SU-DHL-6 (cell line): ENCODE results near the gene CACNG1.

Source experiments
- H2AFZ ChIP-seq: fragments of 200-600 bp; sonication (generic); 2 replicates; pipeline ENCODE4 v1.6.1; 2014; ENCODE audit warnings: low read depth, mild to moderate bottlenecking, moderate library complexity, mixed read lengths, antibody characterized with exemption, low read length; ENCODE audit not compliant: severe bottlenecking
- H3F3A ChIP-seq: fragments of 200-600 bp; shearing (Covaris generic); 2 replicates; pipeline ENCODE4 v1.6.0; 2016; ENCODE audit warnings: antibody characterized with exemption, mild to moderate bottlenecking; ENCODE audit not compliant: insufficient read depth
- H3K27ac ChIP-seq: fragments of 200-600 bp; sonication (generic); 2 replicates; pipeline ENCODE4 v1.5.1; 2016; ENCODE audit warnings: low read depth, mild to moderate bottlenecking, low read length, moderate library complexity, mixed read lengths
- H3K27me3 ChIP-seq: fragments of 200-600 bp; sonication (generic), shearing (Covaris generic); 2 replicates; pipeline ENCODE4 v1.6.0; 2014; ENCODE audit warnings: mild to moderate bottlenecking, low read length
- H3K36me3 ChIP-seq: fragments of 200-600 bp; sonication (generic); 2 replicates; pipeline ENCODE4 v1.6.1; 2014; ENCODE audit warnings: mild to moderate bottlenecking, low read length, mixed read lengths
- H3K4me2 ChIP-seq: fragments of 300-600, 200-600 bp; shearing (Covaris generic), sonication (generic); 2 replicates; pipeline ENCODE4 v1.6.0; 2014; ENCODE audit warnings: low read length, low read depth, mild to moderate bottlenecking; ENCODE audit not compliant: poor library complexity, severe bottlenecking
- H3K4me3 ChIP-seq: fragments of 200-600 bp; sonication (generic); 2 replicates; pipeline ENCODE4 v1.5.1; 2014; ENCODE audit warnings: antibody characterized with exemption, low read length, mild to moderate bottlenecking, mixed read lengths; ENCODE audit not compliant: insufficient read depth, poor library complexity, severe bottlenecking
- H3K79me2 ChIP-seq: fragments of 200-600 bp; sonication (generic); 2 replicates; pipeline ENCODE4 v1.6.1; 2014; ENCODE audit warnings: mild to moderate bottlenecking, low read length, moderate library complexity; ENCODE audit not compliant: insufficient read depth
- H3K9ac ChIP-seq: fragments of 200-600 bp; sonication (generic); 2 replicates; pipeline ENCODE4 v1.7.0; 2014; ENCODE audit warnings: mild to moderate bottlenecking, low read length
- H3K9me2 ChIP-seq: fragments of 200-600 bp; sonication (generic); replicated peaks from 2 replicates; pipeline ENCODE4 v1.6.1; 2014; ENCODE audit warnings: low read length; ENCODE audit not compliant: insufficient read depth
- H3K9me3 ChIP-seq: fragments of 200-600 bp; sonication (generic); 2 replicates; pipeline ENCODE4 v1.6.1; 2014; ENCODE audit warnings: low read length, mixed read lengths; ENCODE audit not compliant: insufficient read depth
- H4K20me1 ChIP-seq: fragments of 200-600 bp; sonication (generic); 2 replicates; pipeline ENCODE4 v1.6.1; 2014; ENCODE audit warnings: low read depth, mild to moderate bottlenecking, antibody characterized with exemption, low read length, moderate library complexity, mixed read lengths
- EZH2phosphoT487 ChIP-seq: fragments of 200-600 bp; sonication (generic), shearing (Covaris generic); conservative IDR thresholded peaks from 2 replicates; pipeline ENCODE4 v1.6.1; 2018; ENCODE audit warnings: mild to moderate bottlenecking, antibody characterized with exemption, low read length, moderate library complexity, mixed read lengths
- TF ChIP-seq, protein P1 (sequence below): fragments of 200-600 bp; sonication (generic); IDR thresholded peaks from one replicate; pipeline ENCODE4 v1.5.1; 2017; ENCODE audit warnings: antibody characterized with exemption, mild to moderate bottlenecking, low read length, moderate library complexity; ENCODE audit not compliant: insufficient read depth, poor library complexity, severe bottlenecking

CACNG1 gene

DNA sequence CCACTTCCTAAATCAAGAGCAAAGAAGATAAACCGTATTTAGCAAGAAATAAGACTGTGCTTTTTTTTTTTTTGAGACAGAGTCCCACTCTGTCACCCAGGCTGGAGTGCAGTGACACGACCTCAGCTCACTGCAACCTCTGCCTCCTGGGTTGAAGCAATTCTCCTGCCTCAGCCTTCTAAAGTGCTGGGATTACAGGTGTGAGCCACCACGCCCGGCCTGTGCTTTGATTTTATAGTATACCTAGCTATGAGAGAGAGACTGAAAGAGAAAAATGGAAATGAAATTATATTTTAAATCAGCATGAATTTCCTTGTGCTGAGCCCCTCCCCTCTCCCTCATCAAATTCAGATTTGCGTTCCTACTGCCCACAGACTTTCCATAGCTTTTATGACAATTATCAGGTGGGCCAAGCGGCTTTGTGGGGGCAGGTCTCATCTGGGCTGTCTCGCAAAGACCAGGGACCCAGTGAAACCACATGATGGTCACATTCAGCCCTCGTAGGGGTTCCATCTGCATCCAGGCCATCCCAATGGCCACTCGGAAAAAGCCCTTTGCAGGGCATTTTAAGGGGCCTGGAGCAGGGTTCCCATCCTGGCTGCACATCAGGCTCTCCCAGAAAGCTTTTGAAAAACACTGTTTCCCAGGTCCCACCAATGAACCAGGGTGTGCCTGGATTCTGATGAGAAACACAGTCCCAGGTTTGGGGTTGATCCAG lies 8.5 kb downstream of the CACNG1 start:
- H3K4me2 ChIP-seq, result no peak overlapping the region
- H3K27me3 ChIP-seq, result no peaks in the 10 kb centered on the region
- TF ChIP-seq, protein P1, sequence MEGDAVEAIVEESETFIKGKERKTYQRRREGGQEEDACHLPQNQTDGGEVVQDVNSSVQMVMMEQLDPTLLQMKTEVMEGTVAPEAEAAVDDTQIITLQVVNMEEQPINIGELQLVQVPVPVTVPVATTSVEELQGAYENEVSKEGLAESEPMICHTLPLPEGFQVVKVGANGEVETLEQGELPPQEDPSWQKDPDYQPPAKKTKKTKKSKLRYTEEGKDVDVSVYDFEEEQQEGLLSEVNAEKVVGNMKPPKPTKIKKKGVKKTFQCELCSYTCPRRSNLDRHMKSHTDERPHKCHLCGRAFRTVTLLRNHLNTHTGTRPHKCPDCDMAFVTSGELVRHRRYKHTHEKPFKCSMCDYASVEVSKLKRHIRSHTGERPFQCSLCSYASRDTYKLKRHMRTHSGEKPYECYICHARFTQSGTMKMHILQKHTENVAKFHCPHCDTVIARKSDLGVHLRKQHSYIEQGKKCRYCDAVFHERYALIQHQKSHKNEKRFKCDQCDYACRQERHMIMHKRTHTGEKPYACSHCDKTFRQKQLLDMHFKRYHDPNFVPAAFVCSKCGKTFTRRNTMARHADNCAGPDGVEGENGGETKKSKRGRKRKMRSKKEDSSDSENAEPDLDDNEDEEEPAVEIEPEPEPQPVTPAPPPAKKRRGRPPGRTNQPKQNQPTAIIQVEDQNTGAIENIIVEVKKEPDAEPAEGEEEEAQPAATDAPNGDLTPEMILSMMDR, result no peak
- TF ChIP-seq EZH2phosphoT487, result no peak
- H3K27ac ChIP-seq, result no peak overlapping the region
- H3K4me3 ChIP-seq, result no peak overlapping the region
- no peak overlapping the region for H2AFZ ChIP-seq
- no peaks in the 10 kb centered on the region for H3K79me2 ChIP-seq
- no peak overlapping the region for H3K9ac ChIP-seq
- H4K20me1 ChIP-seq, result no peaks in the 10 kb centered on the region
- H3K9me2 ChIP-seq, result no peaks in the 10 kb centered on the region
- peaks cover 10% of the 10 kb centered on the region; the same call in 1 of the 2 replicates for H3K9me3 ChIP-seq
- H3F3A ChIP-seq, result no peaks in the 10 kb centered on the region
- H3K36me3 ChIP-seq, result 0 out of 2 replicates have a peak, but pooled peaks cover 3% of the 10 kb centered on the region

DNA sequence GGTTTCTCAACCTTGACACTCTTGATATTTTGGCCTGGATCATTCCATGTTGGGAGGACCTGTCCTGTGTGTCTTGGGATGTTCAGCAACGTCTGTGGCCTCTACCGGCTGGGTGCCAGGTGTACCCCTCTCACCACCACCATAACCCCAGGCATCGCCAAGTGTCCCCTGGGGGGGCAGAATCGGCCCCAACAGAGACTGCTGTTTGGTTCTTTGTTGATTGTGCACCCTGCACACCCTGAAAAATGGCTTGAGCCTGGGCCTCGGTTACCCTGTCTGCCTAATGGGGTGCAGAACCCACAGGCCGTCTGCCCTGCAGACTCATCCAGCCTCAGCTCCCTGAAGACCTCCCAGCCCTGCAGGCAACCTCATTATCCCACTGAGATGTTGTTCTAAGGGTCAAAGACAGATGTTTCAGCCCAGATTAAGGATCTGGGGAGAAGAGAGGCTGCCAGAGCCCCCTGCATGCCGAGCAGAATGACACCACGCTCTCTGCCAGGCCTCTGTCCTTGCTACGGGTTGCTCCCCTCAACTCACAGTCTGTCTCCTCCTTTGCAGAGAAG lies 9.2 kb downstream of the CACNG1 start:
- no peaks in the 10 kb centered on the region for H3K9me2 ChIP-seq
- 0 out of 2 replicates have a peak, but pooled peaks cover 3% of the 10 kb centered on the region for H3K36me3 ChIP-seq
- H3K4me2 ChIP-seq, result no peak overlapping the region
- H2AFZ ChIP-seq, result no peak overlapping the region
- no peak overlapping the region for H3K27ac ChIP-seq
- H3F3A ChIP-seq, result no peaks in the 10 kb centered on the region
- peaks cover 7% of the 10 kb centered on the region; the same call in 1 of the 2 replicates for H3K9me3 ChIP-seq
- H3K79me2 ChIP-seq, result no peaks in the 10 kb centered on the region
- H4K20me1 ChIP-seq, result no peaks in the 10 kb centered on the region
- no peak overlapping the region for H3K9ac ChIP-seq
- no peak overlapping the region for H3K4me3 ChIP-seq
- no peaks in the 10 kb centered on the region for H3K27me3 ChIP-seq
- TF ChIP-seq EZH2phosphoT487, result no peak
- TF ChIP-seq, protein P1, result no peak

DNA sequence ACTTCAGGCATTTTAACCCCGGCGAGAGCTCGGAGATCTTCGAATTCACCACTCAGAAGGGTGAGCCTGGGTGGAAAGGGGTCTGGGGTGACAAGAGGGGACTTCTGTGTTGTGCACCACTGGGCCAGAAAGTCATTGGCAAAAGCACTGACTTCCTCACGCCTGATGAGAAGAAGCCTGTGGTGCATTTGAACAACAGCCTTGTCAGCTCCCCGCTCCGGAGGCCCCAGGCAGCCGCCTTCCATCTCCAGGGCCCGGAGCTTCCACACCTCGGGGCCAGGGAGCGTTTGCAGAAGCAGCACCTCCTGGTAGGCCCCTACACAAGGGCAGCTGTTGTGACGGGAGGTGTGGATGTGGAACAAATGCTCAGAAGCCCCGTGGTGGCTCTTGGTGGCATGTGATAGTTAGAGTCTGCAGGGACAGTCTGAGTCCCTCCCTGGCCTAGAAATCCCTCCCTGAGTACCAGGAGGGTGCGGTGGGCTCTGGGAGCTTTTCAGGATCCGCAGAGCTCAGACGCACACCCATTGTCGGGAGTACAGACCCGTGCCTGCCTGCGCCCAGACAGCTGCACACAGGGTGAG lies 9.7 kb downstream of the CACNG1 start:
- no peak overlapping the region for H3K4me3 ChIP-seq

More for the DNA sequence above, 9.7 kb downstream of the CACNG1 start:
- TF ChIP-seq EZH2phosphoT487, result no peak
- TF ChIP-seq, protein P1, result no peak
- H4K20me1 ChIP-seq, result no peaks in the 10 kb centered on the region
- no peaks in the 10 kb centered on the region for H3K9me2 ChIP-seq
- H3K9me3 ChIP-seq, result 0 out of 2 replicates have a peak, but pooled peaks cover 2% of the 10 kb centered on the region
- H3K36me3 ChIP-seq, result no peaks in the 10 kb centered on the region
- no peak overlapping the region for H2AFZ ChIP-seq
- no peaks in the 10 kb centered on the region for H3K27me3 ChIP-seq
- no peaks in the 10 kb centered on the region for H3F3A ChIP-seq
- no peak overlapping the region for H3K4me2 ChIP-seq
- no peaks in the 10 kb centered on the region for H3K79me2 ChIP-seq
- H3K27ac ChIP-seq, result no peak overlapping the region
- no peak overlapping the region for H3K9ac ChIP-seq
